ENCODE measurements around the gene DSTYK.

Gene DSTYK

DNA sequence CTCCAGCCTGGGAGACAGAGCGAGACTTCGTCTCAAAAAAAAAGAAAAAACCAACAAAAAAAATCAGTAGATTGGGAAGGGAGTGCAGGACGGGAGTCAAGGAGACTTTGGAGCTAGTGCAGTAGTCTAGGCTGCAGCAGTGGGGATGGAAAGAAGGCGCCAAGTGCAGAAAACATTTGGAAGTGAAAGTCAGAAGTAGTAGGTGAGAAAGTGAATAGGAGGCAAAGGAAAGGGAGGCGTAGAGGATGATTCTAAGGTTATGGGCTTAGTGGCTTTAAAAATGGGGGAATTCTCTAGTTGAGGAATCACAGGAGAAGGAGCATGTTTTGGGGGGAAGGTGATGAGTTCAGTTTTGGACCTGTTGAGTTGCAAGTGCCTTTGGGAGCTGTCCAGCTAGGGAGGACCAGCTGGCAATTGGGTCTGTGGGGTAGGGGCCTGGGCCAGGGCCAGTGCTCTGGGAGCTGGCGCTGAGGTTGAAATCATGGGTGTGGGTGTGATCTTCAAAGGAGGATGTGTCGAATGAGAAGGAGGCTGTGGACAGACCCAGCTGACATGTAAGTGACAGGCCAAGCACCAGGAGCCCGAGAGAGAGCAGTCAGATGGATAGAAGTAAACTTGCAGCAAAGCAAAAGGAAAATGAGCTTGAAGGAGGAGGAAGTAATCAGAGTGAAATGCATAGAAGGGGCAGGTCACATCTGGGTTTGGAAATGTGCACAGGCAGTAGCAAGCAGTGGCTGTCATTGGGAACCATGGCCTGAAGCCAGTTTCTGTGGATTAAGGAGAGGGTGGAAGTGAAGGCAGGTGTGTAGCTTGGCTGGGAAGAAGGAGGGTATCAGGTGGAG is 32.1 kb upstream of the DSTYK start:
- Histone ChIP-seq H3K4me2 (ENCODE audit: low read depth, low read length, poor library complexity, severe bottlenecking) (no peak overlapping the region), H3K27me3 (ENCODE audit: insufficient read depth, low read length, poor library complexity, severe bottlenecking) (no peaks in the 10 kb centered on the region), H3K9me3 (ENCODE audit: insufficient read depth, low read depth, low read length) (no peaks in the 10 kb centered on the region), H2AFZ (ENCODE audit: low read length) (no peak overlapping the region), H3F3A (ENCODE audit: low read depth) (no peaks in the 10 kb centered on the region), H3K9me2 (replicated peaks; ENCODE audit: low read depth, low read length) (no peaks in the 10 kb centered on the region), H3K79me2 (ENCODE audit: insufficient read depth, low read length) (no peaks in the 10 kb centered on the region), H3K36me3 (ENCODE audit: insufficient read depth, low read length) (no peaks in the 10 kb centered on the region), H4K20me1 (ENCODE audit: insufficient read depth, low read length, poor library complexity, severe bottlenecking) (no peaks in the 10 kb centered on the region), H3K4me3 (ENCODE audit: low read length, poor library complexity, severe bottlenecking) (no peak overlapping the region), H3K4me1 (ENCODE audit: insufficient read depth, low read length, poor library complexity, severe bottlenecking) (no peaks in the 10 kb centered on the region), H3K9ac (ENCODE audit: low read depth, low read length, poor library complexity, severe bottlenecking) (no peak overlapping the region)
- TF ChIP-seq EZH2phosphoT487 (IDR thresholded peaks at IDR 0.05; ENCODE audit: borderline replicate concordance), result no peak

DNA sequence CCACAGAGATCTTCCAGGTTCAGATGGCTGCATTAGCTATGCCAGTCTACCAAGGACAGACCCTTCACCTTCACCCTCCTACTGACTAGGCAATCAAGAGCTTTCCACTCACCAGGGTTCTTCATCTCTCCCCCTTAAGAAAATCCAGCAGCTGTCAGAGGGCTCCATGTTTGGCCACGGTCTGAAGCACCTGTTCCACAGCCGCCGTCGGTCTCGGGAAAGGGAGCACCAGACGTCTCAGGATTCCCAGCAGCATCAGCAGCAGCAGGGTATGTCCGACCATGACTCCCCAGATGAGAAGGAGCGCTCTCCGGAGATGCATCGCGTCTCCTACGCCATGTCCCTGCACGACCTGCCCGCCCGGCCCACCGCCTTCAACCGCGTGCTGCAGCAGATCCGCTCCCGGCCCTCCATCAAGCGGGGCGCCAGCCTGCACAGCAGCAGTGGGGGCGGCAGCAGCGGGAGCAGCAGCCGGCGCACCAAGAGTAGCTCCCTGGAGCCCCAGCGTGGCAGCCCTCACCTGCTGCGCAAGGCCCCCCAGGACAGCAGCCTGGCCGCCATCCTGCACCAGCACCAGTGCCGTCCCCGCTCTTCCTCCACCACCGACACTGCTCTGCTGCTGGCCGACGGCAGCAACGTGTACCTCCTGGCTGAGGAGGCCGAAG is 30.0 kb upstream of the DSTYK start:
- Histone ChIP-seq H3K9me2 (replicated peaks; ENCODE audit: low read depth, low read length) (no peaks in the 10 kb centered on the region), H3K79me2 (ENCODE audit: insufficient read depth, low read length) (no peaks in the 10 kb centered on the region), H2AFZ (ENCODE audit: low read length) (no peak overlapping the region), H3K9me3 (ENCODE audit: insufficient read depth, low read depth, low read length) (no peaks in the 10 kb centered on the region), H3K27me3 (ENCODE audit: insufficient read depth, low read length, poor library complexity, severe bottlenecking) (no peaks in the 10 kb centered on the region), H3K4me3 (ENCODE audit: low read length, poor library complexity, severe bottlenecking) (no peak overlapping the region), H4K20me1 (ENCODE audit: insufficient read depth, low read length, poor library complexity, severe bottlenecking) (no peaks in the 10 kb centered on the region), H3K4me1 (ENCODE audit: insufficient read depth, low read length, poor library complexity, severe bottlenecking) (no peaks in the 10 kb centered on the region), H3K36me3 (ENCODE audit: insufficient read depth, low read length) (no peaks in the 10 kb centered on the region), H3F3A (ENCODE audit: low read depth) (no peaks in the 10 kb centered on the region), H3K9ac (ENCODE audit: low read depth, low read length, poor library complexity, severe bottlenecking) (no peak overlapping the region), H3K4me2 (ENCODE audit: low read depth, low read length, poor library complexity, severe bottlenecking) (no peak overlapping the region)
- TF ChIP-seq, protein P1, sequence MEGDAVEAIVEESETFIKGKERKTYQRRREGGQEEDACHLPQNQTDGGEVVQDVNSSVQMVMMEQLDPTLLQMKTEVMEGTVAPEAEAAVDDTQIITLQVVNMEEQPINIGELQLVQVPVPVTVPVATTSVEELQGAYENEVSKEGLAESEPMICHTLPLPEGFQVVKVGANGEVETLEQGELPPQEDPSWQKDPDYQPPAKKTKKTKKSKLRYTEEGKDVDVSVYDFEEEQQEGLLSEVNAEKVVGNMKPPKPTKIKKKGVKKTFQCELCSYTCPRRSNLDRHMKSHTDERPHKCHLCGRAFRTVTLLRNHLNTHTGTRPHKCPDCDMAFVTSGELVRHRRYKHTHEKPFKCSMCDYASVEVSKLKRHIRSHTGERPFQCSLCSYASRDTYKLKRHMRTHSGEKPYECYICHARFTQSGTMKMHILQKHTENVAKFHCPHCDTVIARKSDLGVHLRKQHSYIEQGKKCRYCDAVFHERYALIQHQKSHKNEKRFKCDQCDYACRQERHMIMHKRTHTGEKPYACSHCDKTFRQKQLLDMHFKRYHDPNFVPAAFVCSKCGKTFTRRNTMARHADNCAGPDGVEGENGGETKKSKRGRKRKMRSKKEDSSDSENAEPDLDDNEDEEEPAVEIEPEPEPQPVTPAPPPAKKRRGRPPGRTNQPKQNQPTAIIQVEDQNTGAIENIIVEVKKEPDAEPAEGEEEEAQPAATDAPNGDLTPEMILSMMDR (conservative IDR thresholded peaks at IDR 0.05; ENCODE audit: low read length), result no peak
- TF ChIP-seq EZH2phosphoT487 (IDR thresholded peaks at IDR 0.05; ENCODE audit: borderline replicate concordance), result no peak

DNA sequence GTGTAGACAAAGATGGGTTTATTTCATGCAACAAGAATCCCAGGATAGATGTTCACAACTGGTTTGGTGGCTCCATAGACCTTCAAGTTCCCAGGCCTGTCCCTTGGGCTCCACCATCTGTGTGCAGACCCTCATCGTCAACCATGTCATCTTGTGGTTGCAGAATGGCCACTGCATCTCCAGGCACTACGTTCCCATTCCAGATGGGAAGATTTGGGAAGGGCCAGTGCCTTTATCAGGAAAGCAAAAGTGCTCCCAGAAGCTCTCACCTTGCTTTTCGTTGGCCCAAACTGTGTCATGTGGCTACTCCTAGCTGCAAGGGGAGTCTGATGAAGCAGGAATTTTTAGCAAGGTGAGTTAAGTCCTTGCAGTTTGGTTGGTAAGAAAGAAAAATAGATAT is 29.1 kb upstream of the DSTYK start:
- no peaks in the 10 kb centered on the region for H3K36me3 ChIP-seq (ENCODE audit: insufficient read depth, low read length)
- H2AFZ ChIP-seq (ENCODE audit: low read length), result no peak overlapping the region
- H4K20me1 ChIP-seq (ENCODE audit: insufficient read depth, low read length, poor library complexity, severe bottlenecking), result no peaks in the 10 kb centered on the region
- no peaks in the 10 kb centered on the region for H3K79me2 ChIP-seq (ENCODE audit: insufficient read depth, low read length)
- no peak overlapping the region for H3K4me2 ChIP-seq (ENCODE audit: low read depth, low read length, poor library complexity, severe bottlenecking)
- TF ChIP-seq, protein P1 (conservative IDR thresholded peaks at IDR 0.05; ENCODE audit: low read length), result no peak
- no peak for TF ChIP-seq EZH2phosphoT487 (IDR thresholded peaks at IDR 0.05; ENCODE audit: borderline replicate concordance)
- no peaks in the 10 kb centered on the region for H3K9me3 ChIP-seq (ENCODE audit: insufficient read depth, low read depth, low read length)
- no peaks in the 10 kb centered on the region for H3K9me2 ChIP-seq (replicated peaks; ENCODE audit: low read depth, low read length)
- H3K4me1 ChIP-seq (ENCODE audit: insufficient read depth, low read length, poor library complexity, severe bottlenecking), result no peaks in the 10 kb centered on the region
- H3F3A ChIP-seq (ENCODE audit: low read depth), result no peaks in the 10 kb centered on the region
- H3K9ac ChIP-seq (ENCODE audit: low read depth, low read length, poor library complexity, severe bottlenecking), result no peak overlapping the region
- no peaks in the 10 kb centered on the region for H3K27me3 ChIP-seq (ENCODE audit: insufficient read depth, low read length, poor library complexity, severe bottlenecking)
- no peak overlapping the region for H3K4me3 ChIP-seq (ENCODE audit: low read length, poor library complexity, severe bottlenecking)
